ENCODE results near the gene VAV3. TPM values are rescaled to one million over a fixed set of nuclear protein-coding genes. Genes with fewer than 3 reads are reported as not detected.

Gene VAV3
- polyA plus RNA-seq, 3 donors: 5.4 to 9.2 (median 9.0) TPM

DNA sequence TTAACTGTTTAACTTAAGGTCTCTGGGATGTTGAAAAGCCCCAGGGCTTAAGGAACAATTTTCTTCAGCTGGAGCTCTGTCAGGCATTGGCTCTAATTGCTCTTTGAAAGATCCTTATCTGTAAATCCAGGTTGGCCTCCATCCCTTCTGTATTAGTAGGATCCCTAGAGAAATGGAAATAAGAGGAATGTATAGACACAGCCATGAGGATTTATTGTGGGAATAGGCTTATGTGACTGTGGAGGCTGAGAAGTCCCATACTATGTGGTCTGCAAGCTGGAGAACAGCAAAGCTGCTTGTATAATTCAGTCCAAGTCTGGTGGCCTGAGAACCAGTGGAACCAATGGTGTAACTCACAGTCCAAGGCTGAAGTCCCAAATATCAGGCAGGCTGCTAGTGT is 47.6 kb upstream of the VAV3 start:
- Mint-ChIP-seq H3K27ac (no peak overlapping the region), H3K4me3 (no peak overlapping the region), H3K36me3 (no peaks in the 10 kb centered on the region), H3K27me3 (ENCODE audit: low read depth in 3 of 3) (peaks cover 0 to 6% (median 1%) of the 10 kb centered on the region in 3 donors), H3K9me3 (peaks cover 0 to 2% (median 0%) of the 10 kb centered on the region in 7 donors), H3K4me1 (peaks cover 4% of the 10 kb centered on the region)
- Histone ChIP-seq H4K20me1 (ENCODE audit: insufficient read depth, low read length) (no peaks in the 10 kb centered on the region), H3K79me2 (ENCODE audit: insufficient read depth, low read length) (no peaks in the 10 kb centered on the region), H3K4me1 (ENCODE audit: control insufficient read depth in 1 of 2, insufficient read depth in 2 of 2, low read length in 2 of 2) (no peaks in the 10 kb centered on the region), H3K27ac (ENCODE audit: low read depth in 1 of 2, low read length in 2 of 2) (no peak overlapping the region), H3K4me3 (replicated peaks in 1 of 3; ENCODE audit: low read depth in 2 of 3, low read length in 3 of 3) (no peak overlapping the region), H3K27me3 (ENCODE audit: control insufficient read depth in 2 of 2, insufficient read depth in 2 of 2, low read length in 2 of 2) (no peaks in the 10 kb centered on the region), H3K4me2 (replicated peaks; ENCODE audit: extremely low read depth, low read length, poor library complexity, severe bottlenecking) (no peak overlapping the region), H3K9me3 (replicated peaks in 1 of 2; ENCODE audit: control insufficient read depth in 1 of 2, insufficient read depth in 1 of 2, low read length in 2 of 2) (no peaks in the 10 kb centered on the region), H2AFZ (ENCODE audit: insufficient read depth, low read depth, low read length, poor library complexity, severe bottlenecking) (no peak overlapping the region), H3K36me3 (replicated peaks in 1 of 2; ENCODE audit: control insufficient read depth in 1 of 2, insufficient read depth in 2 of 2, low read length in 2 of 2) (no peaks in the 10 kb centered on the region), H3K9ac (ENCODE audit: insufficient read depth, low read length, poor library complexity, severe bottlenecking) (no peak overlapping the region)
- TF ChIP-seq, protein P1, sequence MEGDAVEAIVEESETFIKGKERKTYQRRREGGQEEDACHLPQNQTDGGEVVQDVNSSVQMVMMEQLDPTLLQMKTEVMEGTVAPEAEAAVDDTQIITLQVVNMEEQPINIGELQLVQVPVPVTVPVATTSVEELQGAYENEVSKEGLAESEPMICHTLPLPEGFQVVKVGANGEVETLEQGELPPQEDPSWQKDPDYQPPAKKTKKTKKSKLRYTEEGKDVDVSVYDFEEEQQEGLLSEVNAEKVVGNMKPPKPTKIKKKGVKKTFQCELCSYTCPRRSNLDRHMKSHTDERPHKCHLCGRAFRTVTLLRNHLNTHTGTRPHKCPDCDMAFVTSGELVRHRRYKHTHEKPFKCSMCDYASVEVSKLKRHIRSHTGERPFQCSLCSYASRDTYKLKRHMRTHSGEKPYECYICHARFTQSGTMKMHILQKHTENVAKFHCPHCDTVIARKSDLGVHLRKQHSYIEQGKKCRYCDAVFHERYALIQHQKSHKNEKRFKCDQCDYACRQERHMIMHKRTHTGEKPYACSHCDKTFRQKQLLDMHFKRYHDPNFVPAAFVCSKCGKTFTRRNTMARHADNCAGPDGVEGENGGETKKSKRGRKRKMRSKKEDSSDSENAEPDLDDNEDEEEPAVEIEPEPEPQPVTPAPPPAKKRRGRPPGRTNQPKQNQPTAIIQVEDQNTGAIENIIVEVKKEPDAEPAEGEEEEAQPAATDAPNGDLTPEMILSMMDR (IDR thresholded peaks at IDR 0.05): no peak
- DNase-seq: no peak
- intact Hi-C loops (cut with micrococcal nuclease): no loop called here

DNA sequence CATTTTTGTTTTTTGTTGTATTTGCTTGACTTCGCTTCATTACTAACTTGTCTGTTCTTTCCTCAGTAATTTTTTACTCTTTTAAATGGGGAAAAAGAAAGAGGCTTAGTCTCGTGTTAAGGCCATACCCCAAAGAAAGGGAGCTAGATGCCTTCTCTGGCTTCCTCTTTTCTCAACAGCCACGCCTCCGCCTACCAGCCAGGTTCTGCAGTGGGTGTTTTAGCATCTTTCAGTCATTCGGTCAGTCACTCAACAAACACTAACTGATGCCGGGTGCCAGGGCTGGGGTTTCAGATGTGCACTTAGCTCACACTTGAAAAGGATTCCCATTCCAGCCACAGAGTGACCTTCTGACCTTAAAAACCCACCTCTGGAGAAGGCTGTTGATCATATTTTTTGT is 46.3 kb upstream of the VAV3 start:
- Histone ChIP-seq H2AFZ (ENCODE audit: insufficient read depth, low read depth, low read length, poor library complexity, severe bottlenecking) (no peak overlapping the region), H3K9me3 (replicated peaks in 1 of 2; ENCODE audit: control insufficient read depth in 1 of 2, insufficient read depth in 1 of 2, low read length in 2 of 2) (no peaks in the 10 kb centered on the region), H3K4me1 (ENCODE audit: control insufficient read depth in 1 of 2, insufficient read depth in 2 of 2, low read length in 2 of 2) (no peaks in the 10 kb centered on the region), H3K4me3 (replicated peaks in 1 of 3; ENCODE audit: low read depth in 2 of 3, low read length in 3 of 3) (no peak overlapping the region), H3K9ac (ENCODE audit: insufficient read depth, low read length, poor library complexity, severe bottlenecking) (no peak overlapping the region), H4K20me1 (ENCODE audit: insufficient read depth, low read length) (no peaks in the 10 kb centered on the region), H3K27ac (ENCODE audit: low read depth in 1 of 2, low read length in 2 of 2) (no peak overlapping the region), H3K79me2 (ENCODE audit: insufficient read depth, low read length) (no peaks in the 10 kb centered on the region), H3K36me3 (replicated peaks in 1 of 2; ENCODE audit: control insufficient read depth in 1 of 2, insufficient read depth in 2 of 2, low read length in 2 of 2) (no peaks in the 10 kb centered on the region), H3K4me2 (replicated peaks; ENCODE audit: extremely low read depth, low read length, poor library complexity, severe bottlenecking) (no peak overlapping the region), H3K27me3 (ENCODE audit: control insufficient read depth in 2 of 2, insufficient read depth in 2 of 2, low read length in 2 of 2) (no peaks in the 10 kb centered on the region)
- peaks cover 2% of the 10 kb centered on the region for H3K4me1 Mint-ChIP-seq
- DNase-seq: no peak
- peaks cover 0 to 3% (median 1%) of the 10 kb centered on the region in 3 donors for H3K27me3 Mint-ChIP-seq (ENCODE audit: low read depth in 3 of 3)
- H3K4me3 Mint-ChIP-seq: no peak overlapping the region
- H3K36me3 Mint-ChIP-seq: no peaks in the 10 kb centered on the region
- intact Hi-C loops (cut with micrococcal nuclease): no loop called here
- no peak overlapping the region for H3K27ac Mint-ChIP-seq
- WGBS (ENCODE audit: insufficient coverage): no CpG with 5 or more reads among the region's 6 CpGs
- H3K9me3 Mint-ChIP-seq: peaks cover 0 to 2% (median 0%) of the 10 kb centered on the region in 7 donors
- TF ChIP-seq, protein P1 (IDR thresholded peaks at IDR 0.05): no peak

Data from CD14-positive monocyte (primary cell).